Measurements from ENCODE around the gene NFIA.

The NFIA gene

DNA sequence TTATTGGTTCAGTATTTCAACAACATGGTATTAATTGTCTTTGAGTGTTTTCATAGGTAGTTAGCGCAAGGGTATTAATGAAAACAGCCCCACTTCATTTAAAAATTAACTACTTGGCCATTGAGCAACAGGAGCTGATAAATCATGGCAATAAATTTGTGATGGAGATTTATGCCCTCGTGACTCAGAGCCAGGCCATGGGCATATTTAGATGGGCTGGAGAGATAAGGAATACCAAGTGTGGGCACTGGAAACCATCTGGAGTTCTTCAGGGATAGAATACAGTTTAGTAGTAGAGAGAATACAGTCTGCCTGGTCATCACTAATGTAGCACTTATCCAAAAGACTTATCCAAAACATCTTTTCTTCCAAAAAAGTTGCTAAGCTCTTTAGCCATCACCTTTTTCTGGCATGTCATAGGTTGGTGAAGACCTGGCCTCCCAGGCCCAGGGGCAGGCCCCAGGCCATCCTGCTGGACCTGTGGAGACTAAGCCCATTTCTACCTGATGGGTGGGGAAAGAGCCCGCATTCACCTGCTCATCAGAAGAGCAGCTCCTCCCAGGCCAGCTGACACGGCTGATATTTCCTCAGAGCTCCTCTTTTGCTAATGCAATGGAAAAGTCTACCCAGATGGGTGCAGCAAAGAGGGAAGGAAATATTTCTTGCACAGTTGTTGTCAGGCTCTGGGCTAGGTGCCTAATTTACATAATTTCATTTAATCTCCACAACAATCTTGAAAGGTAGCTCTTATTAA lies 404.6 kb downstream of the NFIA start:
- no peak for FAIRE-seq
- DNase-seq (ENCODE audit: extremely low spot score, insufficient read length, low read depth) = no peak

DNA sequence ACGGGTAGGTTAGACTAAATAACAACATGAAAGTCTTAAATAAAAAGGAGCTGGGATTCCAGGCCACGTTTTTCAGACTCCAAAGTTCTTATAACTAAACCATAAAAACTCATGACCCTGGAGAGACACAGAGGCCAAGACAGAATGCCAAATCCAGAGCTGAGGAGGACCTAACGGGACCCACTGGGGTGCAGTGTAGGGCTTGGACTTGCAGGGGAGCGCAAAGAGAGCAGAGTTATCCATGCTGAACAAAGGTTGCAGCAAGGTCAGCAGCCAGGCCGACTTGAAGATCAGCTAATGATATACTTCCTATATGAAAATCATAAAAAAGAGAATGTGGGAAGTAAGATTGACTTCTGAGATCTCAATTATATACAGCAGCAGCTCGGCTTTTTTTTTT lies 405.4 kb downstream of the NFIA start:
- DNase-seq (ENCODE audit: extremely low spot score, insufficient read length, low read depth) (no peak), FAIRE-seq (no peak)

DNA sequence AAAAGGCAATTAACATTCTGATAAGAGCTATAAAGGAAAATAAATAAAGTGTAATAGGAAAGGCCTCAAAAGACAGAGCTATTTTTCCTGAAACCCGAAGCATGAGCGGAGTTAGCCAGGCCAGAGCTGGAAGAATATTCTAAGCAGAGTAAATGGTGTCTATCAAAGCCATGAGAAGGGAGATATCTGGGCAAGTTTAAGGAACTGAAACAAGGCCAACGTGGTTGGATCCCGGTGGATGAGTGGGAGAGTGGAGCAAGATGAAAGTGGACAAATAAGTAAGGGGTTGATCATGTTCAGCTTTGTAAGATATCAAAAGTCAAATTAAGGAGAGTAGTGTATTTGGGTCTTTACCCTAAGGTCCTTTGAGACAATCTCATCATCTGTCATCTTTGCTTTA lies 408.6 kb downstream of the NFIA start:
- FAIRE-seq = no peak
- DNase-seq (ENCODE audit: extremely low spot score, insufficient read length, low read depth) = no peak

DNA sequence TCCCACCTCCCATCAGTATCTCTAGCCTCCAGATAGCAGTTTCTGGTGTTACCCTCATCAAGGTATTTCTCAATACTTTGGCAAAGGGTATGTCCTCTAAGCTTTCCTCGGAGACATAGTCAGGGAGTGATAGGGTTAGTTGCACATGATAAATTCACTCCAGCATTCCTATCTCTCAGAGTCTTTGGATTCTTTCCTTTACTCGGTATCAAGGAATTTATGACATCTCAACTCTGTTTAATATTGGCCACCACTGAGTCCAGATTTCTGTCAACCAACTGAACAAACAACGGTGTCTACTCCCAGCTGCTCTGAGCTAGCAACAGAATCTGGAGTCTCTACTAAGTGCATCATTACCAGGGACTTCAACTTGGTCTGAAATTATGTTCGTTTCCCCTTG lies 409.1 kb downstream of the NFIA start:
- FAIRE-seq (no peak), DNase-seq (ENCODE audit: extremely low spot score, insufficient read length, low read depth) (no peak)

DNA sequence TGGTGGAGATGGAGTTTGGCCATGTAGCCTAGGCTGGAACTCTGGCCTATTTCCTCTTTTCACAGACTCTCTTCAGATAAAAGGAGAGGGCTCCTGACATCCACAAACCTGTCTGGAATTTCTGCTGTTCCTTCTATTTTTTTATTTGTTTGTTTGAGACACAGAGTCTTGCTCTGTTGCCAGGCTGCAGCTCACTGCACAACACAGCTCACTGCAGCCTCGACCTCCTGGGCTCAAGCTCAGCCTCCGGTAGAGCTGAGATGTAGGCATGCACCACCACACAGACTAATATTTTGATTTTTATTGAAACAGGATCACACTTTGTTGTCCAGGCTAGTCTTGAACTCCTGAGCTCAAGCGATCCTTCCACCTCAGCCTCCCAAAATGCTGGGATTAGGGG lies 411.6 kb downstream of the NFIA start:
- FAIRE-seq (no peak), DNase-seq (ENCODE audit: extremely low spot score, insufficient read length, low read depth) (no peak)

DNA sequence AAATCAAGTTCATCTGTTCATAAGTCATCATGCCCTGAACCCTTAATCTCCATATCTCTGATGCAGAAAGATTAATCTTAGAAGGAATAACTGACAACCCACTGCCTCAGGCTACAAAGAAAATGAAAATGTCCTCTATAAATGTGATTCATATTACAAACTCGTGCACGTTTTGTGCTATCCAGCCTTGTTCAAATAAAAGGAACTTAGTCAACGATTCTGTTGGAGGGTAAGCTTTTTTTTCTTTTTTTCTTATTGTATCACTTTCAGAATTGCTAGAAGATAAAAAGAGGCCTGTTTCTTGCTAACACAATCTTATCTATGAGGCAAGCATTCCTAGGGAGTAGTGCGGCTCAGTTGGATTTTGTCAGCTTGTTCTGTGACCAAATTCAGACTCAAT lies 414.1 kb downstream of the NFIA start:
- no peak for FAIRE-seq
- DNase-seq (ENCODE audit: extremely low spot score, insufficient read length, low read depth) = no peak

DNA sequence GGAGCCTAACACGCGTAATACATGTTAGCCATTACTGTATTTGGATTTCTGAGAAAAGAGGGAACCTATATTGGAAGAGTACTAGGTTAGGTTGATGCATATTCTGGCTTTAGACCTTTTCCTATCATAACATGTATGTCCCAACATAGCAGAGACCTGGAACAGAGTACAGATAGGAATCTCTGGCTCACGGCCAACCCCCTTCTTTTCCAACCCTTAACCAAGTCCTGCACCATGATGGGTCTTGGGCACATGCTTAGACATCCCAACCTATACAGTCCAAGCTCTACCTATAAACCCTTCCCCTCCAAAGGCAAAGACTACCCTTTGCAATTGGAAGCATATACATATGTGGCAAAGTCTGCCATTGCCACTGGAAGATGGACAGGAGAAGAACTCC lies 414.7 kb downstream of the NFIA start:
- no peak for DNase-seq (ENCODE audit: extremely low spot score, insufficient read length, low read depth)
- no peak for FAIRE-seq

DNA sequence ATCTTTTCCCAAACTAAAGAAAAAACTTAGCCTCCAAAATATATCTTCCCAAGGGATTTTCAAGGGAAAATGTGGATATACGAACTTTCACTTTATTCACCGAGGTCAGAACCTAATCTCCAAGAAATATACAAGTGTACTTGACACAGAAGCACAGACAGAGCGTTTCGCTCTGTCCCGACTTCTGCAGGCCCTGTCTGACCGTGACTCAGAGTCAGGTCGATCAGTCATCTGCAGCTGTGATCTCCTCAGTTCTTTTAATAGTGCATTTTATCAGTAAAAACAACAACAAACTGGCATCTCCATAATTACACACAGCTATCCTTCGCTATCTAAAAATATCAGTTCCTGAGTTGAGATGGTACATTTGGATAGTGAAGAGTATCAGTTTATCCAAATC lies 416.0 kb downstream of the NFIA start:
- FAIRE-seq (no peak), DNase-seq (ENCODE audit: extremely low spot score, insufficient read length, low read depth) (no peak)

DNA sequence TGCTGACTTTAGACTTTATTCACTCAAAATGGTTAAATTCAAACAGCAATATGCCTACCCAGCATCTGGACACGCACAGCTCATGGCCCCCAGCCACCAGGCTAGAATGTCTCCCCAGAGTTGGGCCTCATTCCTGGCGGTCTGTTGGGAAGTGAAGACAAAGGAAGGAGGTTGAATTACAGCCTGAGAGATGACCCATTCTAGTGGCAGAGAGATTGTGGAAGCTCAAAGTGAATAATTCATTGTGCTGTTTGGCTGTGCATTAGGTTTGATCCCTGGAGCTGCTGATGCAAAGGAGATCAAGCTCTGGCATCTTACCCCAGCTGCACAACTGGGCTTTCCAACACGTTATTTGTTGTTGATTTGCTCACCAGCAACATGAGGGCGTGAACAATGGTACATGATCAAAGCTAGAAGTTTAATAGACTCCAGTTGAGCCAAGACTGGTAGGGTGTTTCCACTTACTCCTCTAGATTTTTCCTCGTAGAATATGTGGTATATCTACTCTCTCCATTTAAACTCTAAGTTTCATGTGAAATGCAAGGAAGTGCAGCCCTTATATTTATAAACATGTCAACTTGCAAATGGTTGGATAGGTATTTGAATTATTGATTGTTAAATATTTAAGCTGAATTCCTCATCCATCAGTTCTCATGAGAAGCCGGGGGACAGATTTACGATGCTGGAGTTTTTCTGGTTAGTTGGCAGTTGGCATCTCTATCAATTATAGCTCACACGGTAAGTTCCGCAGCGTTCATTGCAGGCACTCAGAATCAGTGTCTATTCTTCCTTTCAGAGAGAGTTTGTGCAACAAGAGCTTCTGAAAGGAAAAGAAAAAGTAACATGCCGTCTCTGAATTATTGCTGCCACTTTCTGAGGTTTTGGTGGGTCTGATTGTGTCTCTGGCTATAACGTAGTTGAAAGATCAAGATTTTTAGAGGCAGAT lies 419.9 kb downstream of the NFIA start:
- FAIRE-seq (no peak), DNase-seq (ENCODE audit: extremely low spot score, insufficient read length, low read depth) (no peak)

DNA sequence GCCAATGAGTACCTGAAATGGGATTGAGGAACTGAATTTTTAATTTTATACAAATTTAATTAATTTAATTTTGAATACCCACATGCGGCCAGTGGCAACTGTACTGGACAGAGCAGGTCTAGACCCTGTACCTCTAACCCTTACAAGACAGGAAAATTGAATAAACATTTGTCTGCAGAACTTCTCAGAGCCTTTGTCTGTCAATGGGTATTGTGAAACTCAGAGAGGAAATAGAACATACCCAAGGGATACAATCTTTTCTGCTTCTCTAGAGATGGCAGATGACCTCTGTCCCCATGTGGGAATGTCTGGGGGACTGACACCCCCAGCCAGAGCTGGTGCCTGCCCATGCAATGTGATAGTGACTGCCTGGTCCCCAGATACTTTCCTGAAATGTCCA lies 421.9 kb downstream of the NFIA start:
- DNase-seq (ENCODE audit: extremely low spot score, insufficient read length, low read depth) = no peak
- FAIRE-seq = no peak

DNA sequence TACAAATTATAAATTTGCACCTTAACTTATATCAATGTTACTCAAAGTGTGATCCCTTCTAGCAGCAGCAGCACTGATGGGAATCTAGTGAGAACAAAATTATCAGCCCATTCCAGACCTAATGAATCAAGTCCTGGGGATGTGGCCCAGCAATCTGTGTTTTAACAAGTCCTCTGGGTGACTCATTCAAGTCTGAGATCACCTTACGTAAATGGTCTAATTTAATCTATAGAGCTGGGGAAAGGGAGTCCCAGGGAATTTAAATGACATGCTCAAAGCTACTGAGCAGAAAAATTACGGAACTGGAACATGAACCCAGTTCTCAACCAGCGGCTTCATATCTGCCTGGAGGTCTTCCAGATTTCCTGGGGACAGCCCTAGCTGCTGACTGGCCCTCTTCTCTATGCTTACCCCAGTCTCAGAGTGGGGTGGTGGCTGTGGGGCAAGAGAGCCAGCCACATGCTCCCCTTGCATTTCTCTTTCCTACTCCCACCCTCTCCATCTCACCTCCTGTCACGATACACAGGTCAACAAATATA lies 422.6 kb downstream of the NFIA start:
- DNase-seq (ENCODE audit: extremely low spot score, insufficient read length, low read depth) (no peak), FAIRE-seq (no peak)

DNA sequence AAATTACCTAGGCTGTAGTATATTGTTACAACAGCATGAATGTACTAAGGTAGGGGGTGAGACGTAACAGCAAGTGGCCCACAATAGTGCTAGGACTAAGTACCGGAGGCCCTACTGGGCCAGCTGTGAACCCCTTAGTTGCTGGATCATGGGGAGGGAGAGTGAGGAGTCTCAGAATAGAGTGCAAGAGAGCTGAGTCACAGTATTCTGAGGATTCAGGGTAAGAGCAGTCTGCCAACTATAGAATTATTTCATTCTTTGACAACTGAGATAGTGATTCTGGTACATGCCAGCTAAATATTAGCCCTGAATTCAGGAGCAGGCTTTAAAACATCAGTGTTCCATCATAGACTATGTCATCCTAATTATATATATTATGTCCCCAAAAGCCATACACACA lies 423.9 kb downstream of the NFIA start:
- FAIRE-seq (no peak), DNase-seq (ENCODE audit: extremely low spot score, insufficient read length, low read depth) (no peak)

DNA sequence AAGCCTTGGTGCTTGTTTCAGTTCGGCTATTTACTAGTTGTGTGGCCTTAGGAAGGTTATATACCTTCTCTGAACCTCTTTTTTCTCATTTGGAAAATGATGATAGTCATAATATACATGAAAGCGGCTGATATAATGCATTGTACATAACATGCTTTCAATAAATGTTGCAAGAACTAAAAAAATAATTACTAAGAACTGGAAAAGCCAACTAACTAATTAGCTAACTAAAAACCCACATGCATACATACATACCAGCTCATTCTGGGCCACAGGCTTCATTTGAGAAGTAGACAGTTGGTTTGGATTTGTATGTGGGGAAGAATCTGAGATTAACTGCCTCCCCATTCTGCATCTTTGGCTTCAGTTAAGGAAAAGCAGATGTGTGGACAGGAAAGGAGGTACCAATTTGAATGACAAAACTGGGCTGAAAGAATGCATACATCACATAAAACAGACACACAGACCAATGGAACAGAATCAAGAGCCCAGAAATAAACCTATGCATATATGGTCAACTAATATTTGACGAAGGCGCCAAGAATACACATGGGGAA lies 424.7 kb downstream of the NFIA start:
- FAIRE-seq = no peak

More for the DNA sequence above, 424.7 kb downstream of the NFIA start:
- no peak for DNase-seq (ENCODE audit: extremely low spot score, insufficient read length, low read depth)
